Bronchial epithelial cell (primary cell): ENCODE results near the gene RALA. TPM values are rescaled to one million over a fixed set of nuclear protein-coding genes. Genes with fewer than 3 reads are reported as not detected.

ENCODE experiments used
- DNase-seq: peaks from one replicate; pipeline ENCODE4 v3.0.0-alpha.2; 2010; ENCODE audit warnings: low read depth
- FAIRE-seq: peaks from 2 replicates; lab custom pipeline; 2011; peaks lifted over from hg19 to GRCh38; lab: Jason Lieb, UNC
- H3K27me3 ChIP-seq: 2 replicates; pipeline ENCODE4 v1.5.1; 2011; ENCODE audit warnings: low read length; ENCODE audit not compliant: control insufficient read depth, insufficient read depth
- H3K36me3 ChIP-seq: 2 replicates; pipeline ENCODE4 v1.5.1; 2011; ENCODE audit warnings: low read length; ENCODE audit not compliant: control insufficient read depth, insufficient read depth
- H3K4me3 ChIP-seq: 2 replicates; pipeline ENCODE4 v1.5.1; 2011; ENCODE audit warnings: mild to moderate bottlenecking, low read depth, low read length, control low read depth
- total RNA-seq: library from RNA; depleted of rRNA; stranded (reverse); fragments of >200 nt; gene quantifications from 2 replicates; pipeline ENCODE4 v1.2.1, GENCODE V29; 2014
- TF ChIP-seq, protein P1 (sequence below): IDR thresholded peaks from 2 replicates; pipeline ENCODE4 v1.5.1; 2011; ENCODE audit warnings: mild to moderate bottlenecking, moderate library complexity, low read length, control low read depth, inconsistent platforms; ENCODE audit not compliant: insufficient read depth, severe bottlenecking

Gene RALA
- total RNA-seq, 1 donor from 2014 or later, result 15.3 TPM

DNA sequence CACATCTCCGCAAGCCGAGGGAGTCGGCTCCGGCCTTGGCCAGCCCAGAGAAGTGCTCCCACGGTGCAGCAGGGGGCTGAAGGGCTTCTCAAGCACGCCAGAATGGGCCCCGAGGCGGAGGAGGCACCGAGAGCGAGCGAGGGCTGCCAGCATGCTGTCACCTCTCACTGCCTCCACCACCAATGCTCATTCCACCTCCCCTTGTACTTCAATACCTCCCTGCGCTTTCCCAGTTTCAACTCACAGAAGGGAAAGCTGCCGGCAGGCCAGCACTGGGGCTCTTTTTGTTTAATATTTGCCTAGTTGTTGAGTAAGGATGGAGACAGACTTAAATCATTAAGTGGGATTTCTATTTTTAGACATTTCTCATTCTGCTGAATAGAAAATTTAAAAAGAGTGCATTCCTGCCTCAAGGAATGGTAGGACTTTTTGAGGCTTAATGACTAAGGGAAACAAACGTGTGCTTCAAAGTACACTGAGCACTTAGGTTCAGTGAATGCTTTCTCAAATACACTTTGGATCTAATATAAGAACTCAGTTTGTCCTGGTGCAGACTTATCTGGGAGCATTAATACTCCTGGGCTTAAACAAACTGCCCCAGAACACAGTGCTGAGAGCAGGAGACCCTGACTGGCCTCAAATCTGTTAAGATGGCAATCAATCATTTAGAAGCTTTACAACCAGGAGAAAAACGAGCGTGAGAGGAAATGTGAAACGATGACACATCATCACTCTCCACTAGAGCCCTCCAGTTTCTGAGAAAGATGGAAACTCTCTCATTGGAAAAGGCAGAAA lies 131.2 kb downstream of the RALA start:
- no peaks in the 10 kb centered on the region for H3K27me3 ChIP-seq
- peak; percentile 26 for DNase-seq
- FAIRE-seq, result no peak
- TF ChIP-seq, protein P1, sequence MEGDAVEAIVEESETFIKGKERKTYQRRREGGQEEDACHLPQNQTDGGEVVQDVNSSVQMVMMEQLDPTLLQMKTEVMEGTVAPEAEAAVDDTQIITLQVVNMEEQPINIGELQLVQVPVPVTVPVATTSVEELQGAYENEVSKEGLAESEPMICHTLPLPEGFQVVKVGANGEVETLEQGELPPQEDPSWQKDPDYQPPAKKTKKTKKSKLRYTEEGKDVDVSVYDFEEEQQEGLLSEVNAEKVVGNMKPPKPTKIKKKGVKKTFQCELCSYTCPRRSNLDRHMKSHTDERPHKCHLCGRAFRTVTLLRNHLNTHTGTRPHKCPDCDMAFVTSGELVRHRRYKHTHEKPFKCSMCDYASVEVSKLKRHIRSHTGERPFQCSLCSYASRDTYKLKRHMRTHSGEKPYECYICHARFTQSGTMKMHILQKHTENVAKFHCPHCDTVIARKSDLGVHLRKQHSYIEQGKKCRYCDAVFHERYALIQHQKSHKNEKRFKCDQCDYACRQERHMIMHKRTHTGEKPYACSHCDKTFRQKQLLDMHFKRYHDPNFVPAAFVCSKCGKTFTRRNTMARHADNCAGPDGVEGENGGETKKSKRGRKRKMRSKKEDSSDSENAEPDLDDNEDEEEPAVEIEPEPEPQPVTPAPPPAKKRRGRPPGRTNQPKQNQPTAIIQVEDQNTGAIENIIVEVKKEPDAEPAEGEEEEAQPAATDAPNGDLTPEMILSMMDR, result no peak
- no peak overlapping the region for H3K4me3 ChIP-seq
- no peaks in the 10 kb centered on the region for H3K36me3 ChIP-seq

DNA sequence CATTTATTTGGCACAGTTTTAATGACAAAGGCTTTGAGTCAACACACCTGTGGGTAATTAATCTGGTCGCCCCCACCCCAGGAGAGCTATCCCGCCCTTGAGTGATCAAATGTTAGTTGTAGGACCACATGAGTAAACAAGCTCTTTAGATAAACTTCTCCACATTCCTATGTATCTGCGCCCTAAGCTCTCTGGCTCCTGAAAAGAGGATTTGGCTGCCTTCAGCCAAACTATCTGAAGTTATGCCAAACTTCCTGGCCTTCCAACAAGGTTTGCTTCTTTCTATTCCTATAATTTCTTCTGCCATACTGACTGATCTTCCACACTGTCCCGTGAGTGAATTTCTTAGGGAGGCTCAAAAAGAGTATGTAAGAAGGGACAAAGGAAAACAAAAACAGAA lies 134.2 kb downstream of the RALA start:
- H3K27me3 ChIP-seq, result no peaks in the 10 kb centered on the region
- FAIRE-seq, result no peak

More for the DNA sequence above, 134.2 kb downstream of the RALA start:
- H3K36me3 ChIP-seq, result no peaks in the 10 kb centered on the region
- TF ChIP-seq, protein P1, result no peak
- DNase-seq, result no peak
- no peak overlapping the region for H3K4me3 ChIP-seq

Other genes starting within 250 kb of the RALA start
- 13.2 and 22.8 TPM in 2 replicates for gene YAE1, start 57.2 kb upstream of the RALA start, total RNA-seq